K562 (cell line): ENCODE data around the gene HMG20B. TPM values are rescaled to one million over a fixed set of nuclear protein-coding genes. Genes with fewer than 3 reads are reported as not detected.

ENCODE experiments used
- CBFA2T3 ChIP-seq: fragments of 450-650 bp; IDR thresholded peaks from 2 replicates; pipeline ENCODE4 v1.6.1; 2017
- CBX5 ChIP-seq: IDR thresholded peaks from 2 replicates; pipeline ENCODE4 v1.6.1; 2014; ENCODE audit warnings: low read depth, borderline replicate concordance
- CREB1 ChIP-seq, 2 experiments: sonication (generic) in 1 of 2; formaldehyde crosslinking in 1 of 2; IDR thresholded peaks; 2 replicates each; pipeline versions ENCODE4 v1.6.1 to v1.8.0; 2012 to 2022; ENCODE audit warnings: inconsistent platforms in 1 of 2, mild to moderate bottlenecking in 1 of 2, missing genetic modification reagents in 1 of 2, moderate library complexity in 1 of 2
- FIP1L1 ChIP-seq: fragments of 200-400 bp; formaldehyde crosslinking; IDR thresholded peaks from 2 replicates; pipeline ENCODE4 v1.6.1; 2018; ENCODE audit warnings: mild to moderate bottlenecking, low read depth, low read length; ENCODE audit not compliant: poor library complexity, severe bottlenecking
- GTF2F1 ChIP-seq: IDR thresholded peaks from 2 replicates; pipeline ENCODE4 v1.6.1; 2011; ENCODE audit warnings: low read depth, low read length, improper control_type of control experiment
- HMGN3 ChIP-seq: IDR thresholded peaks from 2 replicates; pipeline ENCODE4 v1.6.1; 2011; ENCODE audit warnings: borderline replicate concordance, low read depth, mild to moderate bottlenecking, mixed read lengths, low read length; ENCODE audit not compliant: insufficient read length; ENCODE audit errors: extremely low read depth
- IFI16 ChIP-seq: fragments of 250-450 bp; sonication (Bioruptor Pico); IDR thresholded peaks from 2 replicates; pipeline ENCODE4 v2.1.2; 2022; ENCODE audit warnings: mild to moderate bottlenecking, inconsistent platforms
- KAT7 ChIP-seq: sonication (generic); formaldehyde crosslinking; IDR thresholded peaks from 2 replicates; pipeline ENCODE4 v1.8.0; 2022; ENCODE audit warnings: missing genetic modification reagents, mild to moderate bottlenecking, borderline replicate concordance
- MAFK ChIP-seq: IDR thresholded peaks from 2 replicates; pipeline ENCODE4 v1.6.1; 2011; ENCODE audit warnings: low read length, improper control_type of control experiment
- MEF2D ChIP-seq: conservative IDR thresholded peaks from 2 replicates; pipeline ENCODE4 v1.6.1; 2016; ENCODE audit warnings: low read depth, missing genetic modification characterization, missing compliant biosample characterization
- NCOA4 ChIP-seq: fragments of 450-650 bp; IDR thresholded peaks from 2 replicates; pipeline ENCODE4 v1.6.1; 2018; ENCODE audit warnings: mild to moderate bottlenecking; ENCODE audit not compliant: partially characterized antibody
- NELFE ChIP-seq: IDR thresholded peaks from 2 replicates; pipeline ENCODE4 v1.6.1; 2011; ENCODE audit warnings: mild to moderate bottlenecking; ENCODE audit not compliant: insufficient read depth, insufficient read length
- RAD51 ChIP-seq: fragments of 450-650 bp; IDR thresholded peaks from 2 replicates; pipeline ENCODE4 v1.7.1; 2016; ENCODE audit warnings: low read depth, mild to moderate bottlenecking, borderline replicate concordance
- RBFOX2 ChIP-seq: fragments of 200-400 bp; formaldehyde crosslinking; IDR thresholded peaks from 2 replicates; pipeline ENCODE4 v1.6.1; 2017; ENCODE audit warnings: low read depth, mild to moderate bottlenecking, low read length, moderate library complexity
- SNRNP70 ChIP-seq: fragments of 200-400 bp; formaldehyde crosslinking; optimal IDR thresholded peaks from 2 replicates; pipeline ENCODE3; 2017; ENCODE audit warnings: low read depth, low read length
- TARDBP ChIP-seq: fragments of 450-650 bp; IDR thresholded peaks from 2 replicates; pipeline ENCODE4 v1.6.1; 2016
- XRCC5 ChIP-seq: fragments of 200-400 bp; formaldehyde crosslinking; IDR thresholded peaks from 2 replicates; pipeline ENCODE4 v1.6.1; 2017; ENCODE audit warnings: low read depth, mild to moderate bottlenecking, low read length
- ZBTB7A ChIP-seq: IDR thresholded peaks from 2 replicates; pipeline ENCODE4 v1.6.1; 2011; ENCODE audit warnings: low read depth, mild to moderate bottlenecking, low read length, moderate library complexity, borderline replicate concordance; ENCODE audit not compliant: control insufficient read depth
- ZNF224 ChIP-seq: sonication (generic); formaldehyde crosslinking; IDR thresholded peaks from 2 replicates; pipeline ENCODE4 v1.8.0; 2022; ENCODE audit warnings: mild to moderate bottlenecking, missing genetic modification reagents
- ZNF23 ChIP-seq: fragments of 250-450 bp; sonication (Bioruptor Pico); IDR thresholded peaks from 2 replicates; pipeline ENCODE4 v1.4.0; 2020; ENCODE audit warnings: mild to moderate bottlenecking
- ZNF444 ChIP-seq: fragments of 250-450 bp; sonication (Bioruptor Pico); IDR thresholded peaks from 2 replicates; pipeline ENCODE4 v1.4.0; 2020; ENCODE audit warnings: mild to moderate bottlenecking, moderate library complexity
- ZNF695 ChIP-seq: fragments of 450-650 bp; formaldehyde crosslinking; IDR thresholded peaks from 2 replicates; pipeline ENCODE4 v1.4.0; 2020; ENCODE audit warnings: mild to moderate bottlenecking, moderate library complexity
- ZNF699 ChIP-seq: fragments of 250-450 bp; sonication (Bioruptor Pico); IDR thresholded peaks from 2 replicates; pipeline ENCODE4 v1.8.0; 2021; ENCODE audit warnings: mild to moderate bottlenecking, moderate library complexity; ENCODE audit not compliant: insufficient replicate concordance
- ZNF778 ChIP-seq: fragments of 450-650 bp; formaldehyde crosslinking; IDR thresholded peaks from 2 replicates; pipeline ENCODE4 v1.4.0; 2020; ENCODE audit warnings: mild to moderate bottlenecking, moderate library complexity
- ZNF780A ChIP-seq: fragments of 250-450 bp; sonication (Bioruptor Pico); IDR thresholded peaks from 2 replicates; pipeline ENCODE4 v1.5.0; 2021; ENCODE audit warnings: mild to moderate bottlenecking
- ZZZ3 ChIP-seq: fragments of 450-650 bp; IDR thresholded peaks from 2 replicates; pipeline ENCODE4 v1.6.1; 2016; ENCODE audit warnings: antibody characterized with exemption, mild to moderate bottlenecking, moderate library complexity
- polyA plus RNA-seq, 8 experiments: library from polyadenylated mRNA; depleted of rRNA in 4 of 8; stranded (reverse) in 5 of 8; unstranded in 3 of 8; fragments of >200 nt; fragmentation: Nextera tagmentation in 2 of 8; fragmentation: Illumina TruSeq in 1 of 8; extraction: Ambion mirVana in 2 of 8; extraction: Trizol in 1 of 8; gene quantifications; 2 replicates each; pipeline versions ENCODE4 v1.2.1 to v1.2.3, GENCODE V29; 2011 to 2014; ENCODE audit warnings: inconsistent platforms in 1 of 8, missing spikeins in 1 of 8
- total RNA-seq, 7 experiments: library from RNA; depleted of rRNA in 6 of 7; stranded (reverse); fragments of >200 nt in 6 of 7; fragmentation: Illumina TruSeq in 2 of 7; extraction: Trizol in 2 of 7; gene quantifications; 2 replicates each; pipeline versions ENCODE4 v1.2.1 to v1.2.3, GENCODE V29; 2011 to 2021; ENCODE audit warnings: low replicate concordance in 1 of 7

The HMG20B gene
- total and polyA plus RNA-seq, 9 of the 15 experiments (the other 6 are each of a cell fraction or from before 2014, with no cell fraction given): 0.35 to 172 (median 38.6) TPM

GRCh38 chr19:3557461-3558248, 15.1 kb upstream of the HMG20B start, which contains the start of gene MFSD12 (continued):
- TF ChIP-seq HMGN3: peak; percentile 31
- TF ChIP-seq CBX5: no peak
- TF ChIP-seq FIP1L1: peak; percentile 83
- no peak for TF ChIP-seq KAT7 (CRISPR knock-in tag)
- no peak for TF ChIP-seq ZNF778
- TF ChIP-seq TARDBP: peak; percentile 12; the same call in 1 of the 2 replicates
- TF ChIP-seq ZNF695 (CRISPR knock-in tag): no peak
- no peak for TF ChIP-seq IFI16 (CRISPR knock-in tag)
- TF ChIP-seq CREB1 (IDR thresholded peaks at IDR 0.05): peak; percentile 53
- TF ChIP-seq CREB1 (CRISPR knock-in tag; IDR thresholded peaks at IDR 0.05): peak; percentile 86
- no peak for TF ChIP-seq GTF2F1
- TF ChIP-seq ZNF444 (CRISPR knock-in tag): no peak
- TF ChIP-seq CBFA2T3: 0 out of 2 replicates have a peak, but pooled peaks have one; percentile 2
- TF ChIP-seq NCOA4: no peak
- peak; percentile 86; the same call in 1 of the 2 replicates for TF ChIP-seq XRCC5
- TF ChIP-seq RAD51: peak; percentile 33; the same call in 1 of the 2 replicates
- TF ChIP-seq MAFK: no peak
- no peak for TF ChIP-seq NELFE
- no peak for TF ChIP-seq ZNF23
- no peak for TF ChIP-seq ZNF224 (CRISPR knock-in tag)
- no peak for TF ChIP-seq MEF2D
- TF ChIP-seq ZNF780A (CRISPR knock-in tag): no peak
- TF ChIP-seq RBFOX2: peak; percentile 94
- peak; percentile 8; the same call in 1 of the 2 replicates for TF ChIP-seq ZBTB7A
- no peak for TF ChIP-seq SNRNP70
- no peak for TF ChIP-seq ZNF699 (CRISPR knock-in tag)
- TF ChIP-seq ZZZ3: no peak
